Gastrocnemius medialis (tissue), 4 donors: ENCODE measurements around the gene YPEL5.

Experiments used
- CTCF ChIP-seq, 5 experiments: fragments of 450-650 bp in 3 of 5; fragments of 200-600 bp in 2 of 5; sonication (generic) in 2 of 5; IDR thresholded peaks in 4 of 5; conservative IDR thresholded peaks in 1 of 5; 1 replicate in 4 of 5; 2 replicates in 1 of 5; pipeline ENCODE4 v1.5.1; 2016 to 2019; ENCODE audit warnings: antibody characterized with exemption in 5 of 5, mild to moderate bottlenecking in 3 of 5, moderate library complexity in 3 of 5
- POLR2A ChIP-seq, 2 donors: fragments of 450-650 bp; IDR thresholded peaks; one replicate each; pipeline ENCODE4 v1.6.1; 2017; ENCODE audit warnings: antibody characterized with exemption in 2 of 2, mild to moderate bottlenecking in 2 of 2, moderate library complexity in 2 of 2

GRCh38 chr2:30193104-30193681, 46.4 kb downstream of the YPEL5 start:
- no peak for TF ChIP-seq POLR2A (IDR thresholded peaks at IDR 0.05)
- no peak for TF ChIP-seq CTCF (IDR thresholded peaks at IDR 0.05 in 4 of 5, conservative IDR thresholded peaks at IDR 0.05 in 1 of 5)
